PFSK-1 (cell line): ENCODE data around the gene ZNF24.

Source experiments
- FOXP2 ChIP-seq: optimal IDR thresholded peaks from 2 replicates; pipeline ENCODE3; 2011; ENCODE audit warnings: borderline replicate concordance, control low read depth, inconsistent platforms; ENCODE audit not compliant: insufficient read depth; ENCODE audit errors: extremely low read length, extremely low read depth
- POLR2AphosphoS5 ChIP-seq: IDR thresholded peaks from 2 replicates; pipeline ENCODE4 v1.6.1; 2012; ENCODE audit warnings: low read depth, mild to moderate bottlenecking, control low read depth, low read length, moderate library complexity
- REST ChIP-seq, 2 experiments: IDR thresholded peaks; 2 replicates each; pipeline versions ENCODE4 v1.6.1 to v1.8.0; 2011 to 2012; ENCODE audit warnings: low read depth in 2 of 2, low read length in 2 of 2, control low read depth in 1 of 2, inconsistent platforms in 1 of 2, mild to moderate bottlenecking in 1 of 2, moderate library complexity in 1 of 2; ENCODE audit not compliant: insufficient read depth in 1 of 2
- SIN3A ChIP-seq: IDR thresholded peaks from 2 replicates; pipeline ENCODE4 v1.6.1; 2012; ENCODE audit warnings: mild to moderate bottlenecking, low read length, moderate library complexity, borderline replicate concordance; ENCODE audit not compliant: insufficient read depth
- TAF1 ChIP-seq: IDR thresholded peaks from 2 replicates; pipeline ENCODE4 v1.6.1; 2012; ENCODE audit warnings: low read length, control low read depth, borderline replicate concordance; ENCODE audit not compliant: insufficient read depth

The ZNF24 gene

GRCh38 chr18:35289293-35289692 is 54.9 kb downstream of the ZNF24 start:
- TF ChIP-seq REST (IDR thresholded peaks at IDR 0.05; ENCODE audit: insufficient read depth in 1 of 2, low read depth in 2 of 2, low read length in 2 of 2), result no peak
- TF ChIP-seq POLR2AphosphoS5, result no peak
- no peak for TF ChIP-seq TAF1
- no peak for TF ChIP-seq SIN3A
- TF ChIP-seq FOXP2, result no peak

GRCh38 chr18:35284841-35285240 is 59.4 kb downstream of the ZNF24 start:
- no peak for TF ChIP-seq FOXP2

- TF ChIP-seq POLR2AphosphoS5 (no peak), REST (IDR thresholded peaks at IDR 0.05; ENCODE audit: insufficient read depth in 1 of 2, low read depth in 2 of 2, low read length in 2 of 2) (no peak), TAF1 (no peak), SIN3A (no peak), FOXP2 (no peak)
Observed at GRCh38 chr18:35283923-35284794, 60.1 kb downstream of the ZNF24 start.

GRCh38 chr18:35282353-35282752 is 61.9 kb downstream of the ZNF24 start:
- TF ChIP-seq SIN3A, result no peak
- no peak for TF ChIP-seq REST (IDR thresholded peaks at IDR 0.05; ENCODE audit: insufficient read depth in 1 of 2, low read depth in 2 of 2, low read length in 2 of 2)
- no peak for TF ChIP-seq TAF1
- TF ChIP-seq FOXP2, result no peak
- TF ChIP-seq POLR2AphosphoS5, result no peak
